ENCODE data around the gene CABLES1. TPM values are rescaled to one million over a fixed set of nuclear protein-coding genes. Genes with fewer than 3 reads are reported as not detected.

The CABLES1 gene
- total RNA-seq, 6 experiments from 2014 or later: 7.4 to 21.5 (median 11.3) TPM

GRCh38 chr18:23274638-23275482, 139.6 kb downstream of the CABLES1 start:
- no peak for TF ChIP-seq POLR2A (IDR thresholded peaks at IDR 0.05)
- TF ChIP-seq CTCF (IDR thresholded peaks at IDR 0.05): no peak
- 91% methylated on average over 13 of the region's 17 CpGs for WGBS (ENCODE audit: insufficient coverage, low coverage, low lambda C conversion rate, missing lambda C conversion rate)
- Histone ChIP-seq H3K4me1 (no peaks in the 10 kb centered on the region), H3K36me3 (no peaks in the 10 kb centered on the region), H3K27ac (no peak overlapping the region), H3K9me3 (no peaks in the 10 kb centered on the region), H3K4me3 (no peak overlapping the region), H3K27me3 (no peaks in the 10 kb centered on the region)
- no peak for DNase-seq
- intact Hi-C loops (cut with DNase I): no loop called here
- no peak for ATAC-seq

- H3K4me3 ChIP-seq: no peak overlapping the region
- no peaks in the 10 kb centered on the region for H3K4me1 ChIP-seq
- H3K36me3 ChIP-seq: no peaks in the 10 kb centered on the region
- no peak for ATAC-seq
- H3K27me3 ChIP-seq: no peaks in the 10 kb centered on the region
- WGBS (ENCODE audit: insufficient coverage, low coverage, low lambda C conversion rate, missing lambda C conversion rate): 100% methylated on average over 4 of the region's 5 CpGs
- DNase-seq: no peak
- no peak overlapping the region for H3K27ac ChIP-seq
- H3K9me3 ChIP-seq: no peaks in the 10 kb centered on the region
- TF ChIP-seq POLR2A (IDR thresholded peaks at IDR 0.05) (no peak), CTCF (IDR thresholded peaks at IDR 0.05) (no peak)
- intact Hi-C loops (cut with DNase I): no loop called here
Measured at GRCh38 chr18:23276451-23276850, 141.2 kb downstream of the CABLES1 start.

GRCh38 chr18:23277399-23277798, 142.1 kb downstream of the CABLES1 start:
- no peak for TF ChIP-seq POLR2A (IDR thresholded peaks at IDR 0.05)
- no peak for TF ChIP-seq CTCF (IDR thresholded peaks at IDR 0.05)
- no peaks in the 10 kb centered on the region for H3K9me3 ChIP-seq
- H3K4me1 ChIP-seq: no peaks in the 10 kb centered on the region
- no peaks in the 10 kb centered on the region for H3K36me3 ChIP-seq
- H3K27ac ChIP-seq: no peak overlapping the region
- no peak for DNase-seq
- no peak overlapping the region for H3K4me3 ChIP-seq
- intact Hi-C loops (cut with DNase I): no loop called here
- no peak for ATAC-seq
- H3K27me3 ChIP-seq: no peaks in the 10 kb centered on the region

- Histone ChIP-seq H3K4me3 (no peak overlapping the region), H3K9me3 (no peaks in the 10 kb centered on the region), H3K36me3 (no peaks in the 10 kb centered on the region), H3K4me1 (no peaks in the 10 kb centered on the region), H3K27me3 (no peaks in the 10 kb centered on the region), H3K27ac (no peak overlapping the region)
- no CpG with 5 or more reads among the region's 12 CpGs for WGBS (ENCODE audit: insufficient coverage, low coverage, low lambda C conversion rate, missing lambda C conversion rate)
- ATAC-seq: peak; percentile 23 to 62 (median 40)
- no peak for DNase-seq
- TF ChIP-seq CTCF (IDR thresholded peaks at IDR 0.05): no peak
- TF ChIP-seq POLR2A (IDR thresholded peaks at IDR 0.05): no peak
- intact Hi-C loops (cut with DNase I): no loop called here
Measured at GRCh38 chr18:23279931-23280330, 144.6 kb downstream of the CABLES1 start.
